GM18505 (cell line): ENCODE results near the gene CSPG4.
"Not testable (repeated sequence)": the region's sequence is repeated elsewhere in the genome, so short reads cannot be mapped to it uniquely, and the experiment has no call there.

Experiments used
- ATAC-seq: cut with Tn5 transposase; IDR thresholded peaks from one replicate; pipeline ENCODE4 v1.9.1; 2021; ENCODE audit not compliant: unreplicated experiment
- POLR2A ChIP-seq: IDR thresholded peaks from 4 replicates; pipeline ENCODE4 v1.6.1; 2011; ENCODE audit warnings: borderline replicate concordance; ENCODE audit not compliant: insufficient read depth, insufficient read length; ENCODE audit errors: extremely low read depth

The CSPG4 gene

DNA sequence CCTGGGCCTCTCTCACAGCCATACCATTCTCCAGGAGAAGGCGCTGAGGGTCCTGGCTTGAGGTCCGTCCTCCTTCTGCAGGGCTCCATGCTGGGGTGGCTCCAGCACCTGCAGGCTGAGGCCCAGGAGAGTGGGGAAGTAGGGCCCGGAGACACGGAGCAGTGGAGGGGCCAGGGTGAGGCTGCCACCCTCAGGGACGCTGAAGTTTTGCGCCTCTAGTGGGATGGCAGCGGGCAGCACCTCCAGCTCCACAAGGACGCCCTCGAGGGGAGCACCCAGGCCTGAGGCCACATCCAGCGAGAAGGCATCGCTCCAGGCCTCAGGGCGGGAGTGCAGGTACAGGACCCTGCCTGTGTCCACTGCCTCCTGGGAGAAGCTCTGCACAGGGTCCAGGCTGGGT lies 27.5 kb downstream of the CSPG4 start:
- no peak for ATAC-seq
- TF ChIP-seq POLR2A, result no peak

DNA sequence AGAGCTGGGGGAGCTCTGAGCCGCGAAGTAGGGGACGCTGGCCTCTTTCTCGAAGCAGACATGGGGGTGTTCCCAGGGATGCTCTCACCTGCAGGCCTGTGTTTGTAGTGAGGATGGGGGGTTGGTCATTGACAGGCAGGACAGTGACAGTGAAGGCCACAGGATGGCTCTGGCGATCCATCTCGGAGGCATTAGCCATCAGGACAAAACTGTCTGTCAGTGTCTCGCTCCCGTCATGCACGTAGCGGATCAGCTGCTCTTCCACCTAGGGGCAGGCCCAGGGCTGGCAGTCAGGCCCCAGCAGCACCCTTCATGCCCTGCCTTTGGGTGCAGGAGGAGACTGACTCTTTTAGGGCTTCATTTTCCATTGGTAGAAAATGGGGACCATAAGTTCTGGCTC lies 28.0 kb downstream of the CSPG4 start:
- no peak for ATAC-seq
- TF ChIP-seq POLR2A, result no peak

GRCh38 chr15:75683646-75684312 lies 28.9 kb downstream of the CSPG4 start:
- peak; percentile 62 for ATAC-seq

DNA sequence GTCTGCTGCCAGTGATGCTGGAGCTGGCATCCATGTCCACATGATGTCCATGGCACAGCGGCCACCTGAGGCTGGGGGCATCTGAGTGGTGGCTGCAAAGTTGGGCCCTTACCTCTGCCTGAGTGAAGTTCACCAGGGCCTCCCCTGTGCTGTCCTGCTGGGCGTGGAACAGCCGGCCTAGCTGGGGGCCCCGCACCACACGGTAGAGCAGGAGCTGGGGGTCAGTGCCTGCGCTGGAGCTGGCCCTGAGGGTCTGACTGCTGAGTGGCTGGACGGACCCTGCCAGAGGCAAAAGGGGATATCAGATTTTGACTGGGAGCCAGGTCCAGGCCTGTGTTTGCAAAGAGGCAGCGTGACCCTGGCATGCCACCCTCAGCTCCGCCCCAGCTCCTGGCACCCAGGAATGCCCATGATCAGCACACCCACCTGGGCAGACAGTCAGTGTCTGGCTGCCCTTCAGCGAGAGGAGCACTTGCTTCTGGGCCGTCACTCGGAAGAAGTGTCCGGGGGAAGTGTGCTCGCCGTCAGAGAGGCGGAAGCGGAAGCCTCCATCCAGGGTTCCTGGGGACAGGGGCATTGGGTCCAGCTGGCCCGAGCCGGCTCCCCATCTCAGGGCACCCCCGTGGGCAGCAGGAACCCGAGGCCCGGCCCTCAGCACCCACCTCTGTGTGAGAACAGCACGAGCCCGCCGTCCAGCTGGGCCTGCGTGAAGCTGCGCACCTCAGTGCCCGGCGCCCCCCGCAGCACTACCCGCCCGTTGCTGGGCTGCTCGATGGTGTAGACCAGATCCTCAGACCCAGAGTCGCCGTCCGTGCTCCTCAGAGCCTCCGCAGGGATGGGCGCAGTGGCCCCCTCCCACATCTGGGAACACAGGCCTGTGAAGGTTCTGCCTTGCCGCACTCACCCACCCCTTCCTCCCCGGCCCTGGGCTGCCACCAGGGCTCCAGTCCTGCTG lies 30.2 kb downstream of the CSPG4 start:
- no peak for TF ChIP-seq POLR2A
- no peak for ATAC-seq

GRCh38 chr15:75680007-75680789 lies 32.5 kb downstream of the CSPG4 start:
- no peak for ATAC-seq
- no peak for TF ChIP-seq POLR2A

- ATAC-seq, result not testable (repeated sequence)
These were observed 34.3 kb downstream of the CSPG4 start for GRCh38 chr15:75678324-75678690.

DNA sequence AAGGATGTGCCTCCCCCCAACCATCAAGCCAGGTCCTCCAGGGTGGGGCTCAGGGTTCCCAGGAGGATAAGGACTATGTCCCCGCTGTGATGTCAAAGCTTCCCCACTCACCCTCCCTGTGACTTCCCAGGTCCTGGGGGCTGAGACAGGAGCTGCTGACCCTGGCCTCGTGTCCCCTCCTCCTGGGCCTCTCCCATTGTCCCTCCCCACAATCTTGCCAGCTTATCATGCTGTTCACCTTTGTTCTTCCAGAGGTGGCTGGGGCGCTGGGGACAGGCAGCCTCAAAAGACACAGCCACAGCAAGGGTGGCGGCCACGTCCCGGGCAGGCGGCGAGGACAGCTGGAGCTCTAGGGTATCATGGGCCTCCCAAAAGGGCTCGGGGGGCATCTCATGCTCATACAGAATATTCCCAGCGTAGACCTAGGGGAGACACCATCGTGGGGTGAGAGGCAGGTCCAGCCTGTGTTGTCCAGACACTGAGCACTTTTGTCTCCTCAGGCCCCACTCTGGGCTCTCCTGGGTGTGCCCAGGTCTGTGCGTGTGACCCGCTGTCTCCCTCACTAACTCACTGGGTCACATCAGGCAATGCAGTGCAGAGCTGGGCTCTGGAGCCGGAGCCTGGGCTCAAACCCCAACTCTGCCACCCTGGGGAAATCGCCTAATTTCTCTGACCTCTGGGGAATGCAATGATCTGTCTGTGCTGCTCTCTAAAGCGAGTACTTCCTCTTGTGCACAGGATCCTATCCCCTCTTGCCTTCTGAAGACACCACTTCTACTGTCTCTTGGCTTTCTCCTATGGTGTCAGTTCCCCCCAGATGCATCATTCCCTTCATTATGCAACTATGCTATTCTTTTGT lies 35.0 kb downstream of the CSPG4 start:
- no peak for TF ChIP-seq POLR2A
- no peak for ATAC-seq

DNA sequence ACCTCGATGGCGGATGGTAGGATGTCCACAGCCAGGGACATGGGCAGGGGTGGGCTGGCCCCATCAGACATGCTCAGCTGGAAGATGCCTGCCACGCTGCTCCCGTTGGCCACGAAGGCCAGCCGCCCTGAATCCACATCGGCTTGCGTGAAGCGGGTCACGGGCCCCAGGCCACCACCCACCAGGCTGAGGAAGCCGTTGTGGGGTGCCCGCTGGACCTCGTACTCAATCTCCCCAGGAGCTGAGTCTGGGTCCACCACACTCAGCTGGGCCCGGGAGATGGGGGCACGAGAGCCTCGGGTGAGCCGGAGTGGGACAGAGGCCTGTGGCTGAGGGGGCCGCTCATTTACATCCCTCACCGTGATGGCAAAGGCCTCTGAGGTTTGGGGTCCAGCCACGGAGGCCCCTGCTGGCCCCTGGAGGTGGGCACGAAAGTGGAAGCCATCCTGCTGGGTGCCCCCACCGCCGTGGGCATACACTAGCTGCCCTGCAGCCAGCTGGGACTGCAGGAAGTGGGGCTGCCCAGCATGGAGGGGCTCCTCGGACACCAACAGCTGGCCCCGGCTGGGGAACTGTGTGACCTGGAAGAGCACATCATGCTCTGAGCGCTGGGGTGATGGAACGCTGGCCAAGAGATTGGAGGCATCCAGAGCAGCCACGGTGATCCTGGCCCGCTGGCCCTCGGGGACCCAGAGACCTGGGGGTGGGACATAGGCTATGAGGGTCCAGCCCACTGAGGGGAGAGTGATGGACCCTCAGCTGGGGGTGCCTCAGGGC lies 35.8 kb downstream of the CSPG4 start:
- no peak for ATAC-seq
- no peak for TF ChIP-seq POLR2A

DNA sequence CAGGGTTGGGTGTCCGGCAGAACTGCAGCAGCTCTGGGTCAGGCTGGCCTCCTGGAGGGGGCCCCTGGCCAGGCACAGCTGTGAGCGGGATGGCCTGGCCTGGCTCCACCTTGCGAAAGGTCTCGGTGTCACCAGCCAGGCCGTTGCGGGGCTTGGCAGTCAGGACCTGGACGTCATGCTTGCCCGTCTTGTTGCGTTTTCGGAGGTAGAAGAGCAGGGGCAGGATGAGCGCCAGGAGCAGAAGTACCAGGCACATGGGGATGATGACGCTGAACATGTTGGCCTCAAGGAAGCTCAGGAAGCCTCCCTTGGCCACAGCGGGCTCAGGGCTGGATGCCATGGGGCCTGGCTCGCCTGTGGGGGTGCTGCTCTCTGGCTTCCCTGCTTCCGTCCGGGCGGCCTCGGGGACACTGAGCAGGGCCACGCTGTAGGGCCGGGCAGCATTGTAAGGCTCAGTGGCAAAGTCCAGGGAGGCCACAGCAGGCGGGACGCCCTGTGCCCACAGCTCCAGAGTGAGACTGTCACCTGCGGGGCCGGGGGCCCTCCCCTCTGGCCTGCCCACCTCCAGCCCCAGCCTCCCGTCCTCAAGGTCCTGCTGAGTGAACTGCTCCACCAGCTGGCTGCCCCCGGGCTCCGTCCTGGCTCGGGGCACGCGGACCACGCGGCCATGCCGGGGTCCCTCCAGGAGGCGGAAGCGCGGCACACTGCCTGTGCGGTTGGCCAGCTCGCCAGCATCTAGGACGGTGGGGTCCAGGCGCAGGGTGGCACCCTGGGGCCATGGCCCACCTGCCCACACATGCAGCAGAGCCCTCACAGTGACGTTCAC lies 36.9 kb downstream of the CSPG4 start:
- no peak for ATAC-seq
- no peak for TF ChIP-seq POLR2A

GRCh38 chr15:75674366-75674765 lies 38.3 kb downstream of the CSPG4 start:
- no peak for ATAC-seq
- no peak for TF ChIP-seq POLR2A

DNA sequence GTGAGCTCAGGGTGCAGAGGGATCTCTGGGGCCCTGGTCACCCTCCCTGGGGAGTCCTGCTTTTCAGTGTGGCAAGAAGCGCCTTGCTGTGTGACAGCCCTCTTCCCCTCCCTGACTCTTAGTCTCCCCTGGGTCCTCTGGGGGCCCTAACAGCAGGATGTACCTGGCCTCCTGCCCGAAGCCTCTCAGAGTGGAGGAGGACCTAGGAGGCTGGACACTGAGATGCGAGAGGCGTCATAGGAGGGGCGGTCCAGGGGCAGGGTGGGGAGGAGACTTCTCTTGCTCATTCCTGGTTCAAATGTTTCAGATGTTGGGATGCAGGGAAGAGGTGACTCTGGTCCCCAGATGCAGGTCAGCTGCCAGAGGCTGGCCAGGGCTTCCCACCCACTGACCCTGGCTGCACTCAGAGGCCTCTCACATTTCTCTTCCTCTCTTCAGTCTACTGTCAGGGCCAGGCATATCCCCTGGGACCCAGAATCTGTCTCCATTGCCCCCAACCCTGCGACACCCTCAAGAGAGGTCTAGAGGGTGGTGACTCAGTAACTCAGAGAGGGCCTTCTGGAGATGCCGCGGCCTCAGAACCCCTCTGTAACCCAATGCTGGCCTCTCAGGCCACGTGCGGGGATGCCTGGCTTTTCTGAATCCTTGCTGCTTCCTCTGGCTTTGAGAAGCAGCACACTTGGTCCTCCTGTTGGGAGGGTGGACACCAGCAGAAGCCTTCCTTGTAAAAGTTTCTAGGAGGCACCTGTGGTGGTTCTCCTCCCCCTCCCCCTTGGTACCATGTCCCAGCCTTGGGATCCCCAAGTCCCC lies 39.0 kb downstream of the CSPG4 start:
- ATAC-seq, result no peak
- no peak for TF ChIP-seq POLR2A
